HepG2 (cell line): ENCODE results near the gene MFSD6. TPM values are rescaled to one million over a fixed set of nuclear protein-coding genes. Genes with fewer than 3 reads are reported as not detected.

Source experiments
- SRSF1 ChIP-seq: fragments of 200-400 bp; formaldehyde crosslinking; optimal IDR thresholded peaks from 2 replicates; pipeline ENCODE3; 2017; ENCODE audit warnings: mild to moderate bottlenecking, low read depth, low read length, moderate library complexity
- polyA plus RNA-seq, 8 experiments: library from polyadenylated mRNA; depleted of rRNA in 3 of 8; stranded (reverse) in 7 of 8; unstranded in 1 of 8; fragments of >200 nt; fragmentation: Illumina TruSeq in 4 of 8; extraction: Trizol in 4 of 8; gene quantifications; 2 replicates each; pipeline versions ENCODE4 v1.2.1 to v1.2.3, GENCODE V29; 2011 to 2016; ENCODE audit warnings: low read depth in 4 of 8, missing spikeins in 1 of 8, mixed read lengths in 1 of 8; ENCODE audit not compliant: insufficient read depth in 1 of 8
- total RNA-seq, 5 experiments: library from RNA; depleted of rRNA; stranded (reverse); fragments of >200 nt; fragmentation: Illumina TruSeq; extraction: Trizol; gene quantifications; 2 replicates each; pipeline ENCODE4 v1.2.3, GENCODE V29; 2016; ENCODE audit warnings: low read depth in 1 of 5
- TF ChIP-seq, protein P1 (sequence below), 2 experiments: fragments of 450-650 bp in 1 of 2; sonication (generic) in 1 of 2; formaldehyde crosslinking in 1 of 2; IDR thresholded peaks; 2 replicates each; pipeline versions ENCODE4 v1.6.1 to v1.8.0; 2016 to 2022; ENCODE audit warnings: antibody characterized with exemption in 1 of 2, mild to moderate bottlenecking in 1 of 2, missing genetic modification reagents in 1 of 2

The MFSD6 gene
- total and polyA plus RNA-seq, 2 of the 13 experiments (the other 11 are each of a cell fraction or from before 2014, with no cell fraction given): 0.92 to 1.4 TPM

GRCh38 chr2:190533968-190534309 lies 125.8 kb downstream of the MFSD6 start (continued):
- peak; percentile 10 for TF ChIP-seq SRSF1
- TF ChIP-seq, protein P1, sequence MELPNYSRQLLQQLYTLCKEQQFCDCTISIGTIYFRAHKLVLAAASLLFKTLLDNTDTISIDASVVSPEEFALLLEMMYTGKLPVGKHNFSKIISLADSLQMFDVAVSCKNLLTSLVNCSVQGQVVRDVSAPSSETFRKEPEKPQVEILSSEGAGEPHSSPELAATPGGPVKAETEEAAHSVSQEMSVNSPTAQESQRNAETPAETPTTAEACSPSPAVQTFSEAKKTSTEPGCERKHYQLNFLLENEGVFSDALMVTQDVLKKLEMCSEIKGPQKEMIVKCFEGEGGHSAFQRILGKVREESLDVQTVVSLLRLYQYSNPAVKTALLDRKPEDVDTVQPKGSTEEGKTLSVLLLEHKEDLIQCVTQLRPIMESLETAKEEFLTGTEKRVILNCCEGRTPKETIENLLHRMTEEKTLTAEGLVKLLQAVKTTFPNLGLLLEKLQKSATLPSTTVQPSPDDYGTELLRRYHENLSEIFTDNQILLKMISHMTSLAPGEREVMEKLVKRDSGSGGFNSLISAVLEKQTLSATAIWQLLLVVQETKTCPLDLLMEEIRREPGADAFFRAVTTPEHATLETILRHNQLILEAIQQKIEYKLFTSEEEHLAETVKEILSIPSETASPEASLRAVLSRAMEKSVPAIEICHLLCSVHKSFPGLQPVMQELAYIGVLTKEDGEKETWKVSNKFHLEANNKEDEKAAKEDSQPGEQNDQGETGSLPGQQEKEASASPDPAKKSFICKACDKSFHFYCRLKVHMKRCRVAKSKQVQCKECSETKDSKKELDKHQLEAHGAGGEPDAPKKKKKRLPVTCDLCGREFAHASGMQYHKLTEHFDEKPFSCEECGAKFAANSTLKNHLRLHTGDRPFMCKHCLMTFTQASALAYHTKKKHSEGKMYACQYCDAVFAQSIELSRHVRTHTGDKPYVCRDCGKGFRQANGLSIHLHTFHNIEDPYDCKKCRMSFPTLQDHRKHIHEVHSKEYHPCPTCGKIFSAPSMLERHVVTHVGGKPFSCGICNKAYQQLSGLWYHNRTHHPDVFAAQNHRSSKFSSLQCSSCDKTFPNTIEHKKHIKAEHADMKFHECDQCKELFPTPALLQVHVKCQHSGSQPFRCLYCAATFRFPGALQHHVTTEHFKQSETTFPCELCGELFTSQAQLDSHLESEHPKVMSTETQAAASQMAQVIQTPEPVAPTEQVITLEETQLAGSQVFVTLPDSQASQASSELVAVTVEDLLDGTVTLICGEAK (IDR thresholded peaks at IDR 0.05): no peak
- TF ChIP-seq, protein P1 (CRISPR knock-in tag; IDR thresholded peaks at IDR 0.05): no peak
